Stomach (tissue), 4 donors: Measurements from ENCODE around the gene PTCD3.

ENCODE experiments used
- EP300 ChIP-seq: sonication (generic); formaldehyde crosslinking; IDR thresholded peaks from one replicate; pipeline ENCODE4 v1.6.1; 2017; ENCODE audit warnings: antibody characterized with exemption
- TF ChIP-seq, protein P1 (sequence below), 7 experiments: fragments of 450-650 bp in 4 of 7; fragments of 200-600 bp in 3 of 7; sonication (generic) in 3 of 7; IDR thresholded peaks; one replicate each; pipeline ENCODE4 v1.5.1; 2016 to 2019; ENCODE audit warnings: antibody characterized with exemption in 7 of 7, control low read depth in 2 of 7, mild to moderate bottlenecking in 1 of 7

DNA sequence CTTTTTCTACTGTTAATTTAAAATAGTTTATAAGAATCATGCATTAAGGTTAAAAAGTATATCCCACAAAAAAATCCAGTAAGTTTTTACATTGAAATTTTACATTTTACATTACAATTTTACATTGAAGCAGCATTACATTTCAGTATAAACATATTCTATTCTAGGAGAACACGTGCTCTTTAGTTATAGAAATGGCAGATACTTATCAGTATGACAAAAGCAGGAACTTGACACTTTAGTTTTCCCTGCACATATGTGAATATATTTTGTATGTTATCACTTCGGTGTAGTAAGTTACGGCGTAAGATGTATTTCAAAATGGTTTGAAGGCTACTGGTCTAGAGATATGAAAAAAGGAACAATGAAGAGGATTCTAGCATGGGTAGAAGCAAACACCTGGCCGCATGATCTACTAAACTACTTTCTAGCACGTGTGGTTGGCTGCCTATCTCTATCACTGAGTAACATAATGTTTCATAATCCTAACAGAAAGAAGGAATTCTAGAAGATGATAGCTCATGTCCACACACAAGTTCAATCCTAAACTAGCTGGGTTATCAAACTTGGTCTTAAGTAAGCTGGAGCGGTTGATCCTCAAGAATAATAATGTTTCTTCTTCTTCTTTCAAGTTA lies 83.9 kb downstream of the PTCD3 start:
- TF ChIP-seq, protein P1, sequence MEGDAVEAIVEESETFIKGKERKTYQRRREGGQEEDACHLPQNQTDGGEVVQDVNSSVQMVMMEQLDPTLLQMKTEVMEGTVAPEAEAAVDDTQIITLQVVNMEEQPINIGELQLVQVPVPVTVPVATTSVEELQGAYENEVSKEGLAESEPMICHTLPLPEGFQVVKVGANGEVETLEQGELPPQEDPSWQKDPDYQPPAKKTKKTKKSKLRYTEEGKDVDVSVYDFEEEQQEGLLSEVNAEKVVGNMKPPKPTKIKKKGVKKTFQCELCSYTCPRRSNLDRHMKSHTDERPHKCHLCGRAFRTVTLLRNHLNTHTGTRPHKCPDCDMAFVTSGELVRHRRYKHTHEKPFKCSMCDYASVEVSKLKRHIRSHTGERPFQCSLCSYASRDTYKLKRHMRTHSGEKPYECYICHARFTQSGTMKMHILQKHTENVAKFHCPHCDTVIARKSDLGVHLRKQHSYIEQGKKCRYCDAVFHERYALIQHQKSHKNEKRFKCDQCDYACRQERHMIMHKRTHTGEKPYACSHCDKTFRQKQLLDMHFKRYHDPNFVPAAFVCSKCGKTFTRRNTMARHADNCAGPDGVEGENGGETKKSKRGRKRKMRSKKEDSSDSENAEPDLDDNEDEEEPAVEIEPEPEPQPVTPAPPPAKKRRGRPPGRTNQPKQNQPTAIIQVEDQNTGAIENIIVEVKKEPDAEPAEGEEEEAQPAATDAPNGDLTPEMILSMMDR (IDR thresholded peaks at IDR 0.05), result no peak
- no peak for TF ChIP-seq EP300
